HG03457 (cell line): ENCODE data around the gene RLN3.

ENCODE experiments used
- ATAC-seq: cut with Tn5 transposase; IDR thresholded peaks from one replicate; pipeline ENCODE4 v1.9.1; 2021; ENCODE audit warnings: moderate number of reproducible peaks; ENCODE audit not compliant: unreplicated experiment

RLN3 gene

GRCh38 chr19:14053500-14053899 lies 25.6 kb downstream of the RLN3 start:
- no peak for ATAC-seq

GRCh38 chr19:14054099-14054498 lies 26.2 kb downstream of the RLN3 start:
- no peak for ATAC-seq

GRCh38 chr19:14054721-14055120 lies 26.8 kb downstream of the RLN3 start:
- ATAC-seq: no peak

GRCh38 chr19:14055396-14055795 lies 27.4 kb downstream of the RLN3 start:
- no peak for ATAC-seq

- no peak for ATAC-seq
Observed at GRCh38 chr19:14056069-14056666, 28.2 kb downstream of the RLN3 start.

- ATAC-seq: no peak
Observed at GRCh38 chr19:14056741-14057356, 28.9 kb downstream of the RLN3 start.

- ATAC-seq: no peak
Observed at GRCh38 chr19:14058182-14059092, 30.5 kb downstream of the RLN3 start.

GRCh38 chr19:14059093-14059480 lies 31.1 kb downstream of the RLN3 start:
- no peak for ATAC-seq

GRCh38 chr19:14059652-14060155 lies 31.8 kb downstream of the RLN3 start:
- ATAC-seq: no peak

- ATAC-seq: no peak
Observed at GRCh38 chr19:14061081-14061749, 33.3 kb downstream of the RLN3 start.

GRCh38 chr19:14061751-14062557 lies 34.0 kb downstream of the RLN3 start, which contains the start of gene PALM3:
TSS of gene PALM3 (minus strand) at chr19:14062076. CDS start at chr19:14061980, 96 bp downstream.
- ATAC-seq: no peak

- no peak for ATAC-seq
Observed at GRCh38 chr19:14062558-14062855, 34.6 kb downstream of the RLN3 start.

GRCh38 chr19:14063105-14063504 lies 35.2 kb downstream of the RLN3 start:
- no peak for ATAC-seq

- no peak for ATAC-seq
Observed at GRCh38 chr19:14066134-14066533, 38.2 kb downstream of the RLN3 start.

- no peak for ATAC-seq
Observed at GRCh38 chr19:14070268-14071050, 42.5 kb downstream of the RLN3 start.

GRCh38 chr19:14072535-14073260 lies 44.8 kb downstream of the RLN3 start, which contains the start of gene MISP3:
TSS of gene MISP3 (plus strand) at chr19:14072786. CDS start at chr19:14073310, 524 bp downstream.
- no peak for ATAC-seq

GRCh38 chr19:14073261-14073924 lies 45.4 kb downstream of the RLN3 start:
- ATAC-seq: no peak
